Panc1 (cell line): Measurements from ENCODE around the gene NHS. TPM values are rescaled to one million over a fixed set of nuclear protein-coding genes. Genes with fewer than 3 reads are reported as not detected.

ENCODE experiments used
- ATAC-seq: fragments of 200-7000 bp; cut with Tn5 transposase; 2 replicates; pipeline ENCODE4 v1.9.1; 2020; ENCODE audit warnings: mild to moderate bottlenecking, moderate library complexity
- BruUV-seq: library from RNA; stranded (reverse); fragments of 400-500 nt; replicated peaks from 2 replicates; lab custom pipeline; 2021; lab: Mats Ljungman, UMichigan
- CTCF ChIA-PET: fragments of 300-600 bp; sonication (Branson Sonifier 250); formaldehyde crosslinking; loops from one replicate; lab custom pipeline; 2022; ENCODE audit warnings: antibody characterized with exemption; lab: Charles Lee
- POLR2A ChIA-PET: fragments of 300-600 bp; sonication (Branson Sonifier 250); formaldehyde crosslinking; loops from one replicate; lab custom pipeline; 2022; ENCODE audit warnings: antibody characterized with exemption; lab: Charles Lee
- DNase-seq: peaks from one replicate; pipeline ENCODE4 v3.0.0-alpha.2; 2010; ENCODE audit warnings: low read depth, low spot score
- H3K27ac ChIP-seq: 2 replicates; pipeline ENCODE4 v1.5.1; 2011; ENCODE audit warnings: mild to moderate bottlenecking, low read length, inconsistent platforms
- H3K27me3 ChIP-seq: fragments of 200-500 bp; sonication (Bioruptor generic); 2 replicates; pipeline ENCODE4 v1.6.0; 2014; ENCODE audit warnings: low read length, inconsistent platforms; ENCODE audit not compliant: control insufficient read depth, insufficient read depth
- H3K36me3 ChIP-seq: fragments of 200-500 bp; sonication (Bioruptor generic); 2 replicates; pipeline ENCODE4 v1.5.1; 2014; ENCODE audit warnings: inconsistent platforms, mild to moderate bottlenecking, low read length, moderate library complexity; ENCODE audit not compliant: control insufficient read depth, insufficient read depth
- H3K4me1 ChIP-seq: 2 replicates; pipeline ENCODE4 v1.5.1; 2011; ENCODE audit warnings: inconsistent platforms, mild to moderate bottlenecking, low read length, moderate library complexity; ENCODE audit not compliant: control insufficient read depth, insufficient read depth
- H3K4me3 ChIP-seq, 2 experiments: 2 replicates each; pipeline ENCODE4 v1.5.1; 2011 to 2012; ENCODE audit warnings: low read depth in 2 of 2, low read length in 2 of 2, mild to moderate bottlenecking in 2 of 2, inconsistent platforms in 1 of 2, moderate library complexity in 1 of 2
- H3K9me3 ChIP-seq: fragments of 200-500 bp; sonication (Bioruptor generic); 2 replicates; pipeline ENCODE4 v1.5.1; 2014; ENCODE audit warnings: low read depth, mild to moderate bottlenecking, inconsistent platforms, low read length, moderate library complexity; ENCODE audit not compliant: control insufficient read depth, insufficient read depth
- POLR2AphosphoS5 ChIP-seq: IDR thresholded peaks from 2 replicates; pipeline ENCODE4 v1.6.1; 2012; ENCODE audit warnings: mild to moderate bottlenecking, low read depth, low read length, moderate library complexity
- SIN3A ChIP-seq: IDR thresholded peaks from 2 replicates; pipeline ENCODE4 v1.6.1; 2012; ENCODE audit warnings: low read depth, mild to moderate bottlenecking, low read length, moderate library complexity, borderline replicate concordance; ENCODE audit not compliant: insufficient read depth
- TCF7L2 ChIP-seq: IDR thresholded peaks from 2 replicates; pipeline ENCODE4 v1.6.1; 2011; ENCODE audit warnings: mild to moderate bottlenecking, low read depth, low read length, inconsistent platforms
- in situ Hi-C: cut with HindIII; loops from 2 replicates; pipeline ENCODE4 v1.10.0; 2016; ENCODE audit warnings: low sequenced_read_pairs, low pct_unique_long_range_greater_than_20kb
- intact Hi-C: fragments of 100-400 bp; cut with micrococcal nuclease; formaldehyde crosslinking; loops from one replicate; pipeline ENCODE4 v1.10.0; 2022; ENCODE audit not compliant: unreplicated experiment
- total RNA-seq: library from RNA; stranded (reverse); gene quantifications from one replicate; pipeline ENCODE4 v1.2.1, GENCODE V29; 2021; ENCODE audit not compliant: unreplicated experiment
- TF ChIP-seq, protein P1 (sequence below): fragments of 450-650 bp; IDR thresholded peaks from 2 replicates; pipeline ENCODE4 v1.5.1; 2017; ENCODE audit warnings: mild to moderate bottlenecking
- TF ChIP-seq, protein P2 (sequence below), 2 experiments: IDR thresholded peaks; 2 replicates each; pipeline ENCODE4 v1.6.1; 2011 to 2012; ENCODE audit warnings: low read depth in 2 of 2, control low read depth in 1 of 2, low read length in 1 of 2, mild to moderate bottlenecking in 1 of 2, moderate library complexity in 1 of 2; ENCODE audit not compliant: insufficient read depth in 1 of 2

Gene NHS
- total RNA-seq, 1 experiment from 2014 or later: 0.80 TPM

DNA sequence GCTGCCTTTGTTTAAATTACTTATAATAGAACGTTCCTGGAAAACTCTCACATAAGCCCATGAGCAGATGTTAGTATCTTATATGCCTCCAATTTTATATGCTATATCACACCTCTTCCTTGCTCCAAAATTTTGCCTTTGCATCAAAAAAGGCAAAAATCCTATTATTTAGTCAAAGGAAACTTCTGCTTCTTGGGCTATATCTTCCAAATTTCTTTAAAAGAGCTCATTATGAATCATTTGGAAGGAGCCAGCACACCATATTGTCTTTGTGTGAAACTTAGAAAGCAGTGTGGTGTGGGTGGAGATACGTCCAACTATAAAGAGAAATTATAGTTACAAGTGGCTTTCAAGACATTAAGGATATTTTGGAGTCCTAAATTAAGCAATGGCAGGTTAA lies 35.7 kb downstream of the NHS start:
- ATAC-seq (no peak), DNase-seq (no peak)
- H3K27me3 ChIP-seq: no peaks in the 10 kb centered on the region
- ChIA-PET POLR2A (no interaction called here), CTCF (no interaction called here)
- H3K4me1 ChIP-seq: no peaks in the 10 kb centered on the region
- TF ChIP-seq, protein P1, sequence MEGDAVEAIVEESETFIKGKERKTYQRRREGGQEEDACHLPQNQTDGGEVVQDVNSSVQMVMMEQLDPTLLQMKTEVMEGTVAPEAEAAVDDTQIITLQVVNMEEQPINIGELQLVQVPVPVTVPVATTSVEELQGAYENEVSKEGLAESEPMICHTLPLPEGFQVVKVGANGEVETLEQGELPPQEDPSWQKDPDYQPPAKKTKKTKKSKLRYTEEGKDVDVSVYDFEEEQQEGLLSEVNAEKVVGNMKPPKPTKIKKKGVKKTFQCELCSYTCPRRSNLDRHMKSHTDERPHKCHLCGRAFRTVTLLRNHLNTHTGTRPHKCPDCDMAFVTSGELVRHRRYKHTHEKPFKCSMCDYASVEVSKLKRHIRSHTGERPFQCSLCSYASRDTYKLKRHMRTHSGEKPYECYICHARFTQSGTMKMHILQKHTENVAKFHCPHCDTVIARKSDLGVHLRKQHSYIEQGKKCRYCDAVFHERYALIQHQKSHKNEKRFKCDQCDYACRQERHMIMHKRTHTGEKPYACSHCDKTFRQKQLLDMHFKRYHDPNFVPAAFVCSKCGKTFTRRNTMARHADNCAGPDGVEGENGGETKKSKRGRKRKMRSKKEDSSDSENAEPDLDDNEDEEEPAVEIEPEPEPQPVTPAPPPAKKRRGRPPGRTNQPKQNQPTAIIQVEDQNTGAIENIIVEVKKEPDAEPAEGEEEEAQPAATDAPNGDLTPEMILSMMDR: no peak
- TF ChIP-seq, protein P2, sequence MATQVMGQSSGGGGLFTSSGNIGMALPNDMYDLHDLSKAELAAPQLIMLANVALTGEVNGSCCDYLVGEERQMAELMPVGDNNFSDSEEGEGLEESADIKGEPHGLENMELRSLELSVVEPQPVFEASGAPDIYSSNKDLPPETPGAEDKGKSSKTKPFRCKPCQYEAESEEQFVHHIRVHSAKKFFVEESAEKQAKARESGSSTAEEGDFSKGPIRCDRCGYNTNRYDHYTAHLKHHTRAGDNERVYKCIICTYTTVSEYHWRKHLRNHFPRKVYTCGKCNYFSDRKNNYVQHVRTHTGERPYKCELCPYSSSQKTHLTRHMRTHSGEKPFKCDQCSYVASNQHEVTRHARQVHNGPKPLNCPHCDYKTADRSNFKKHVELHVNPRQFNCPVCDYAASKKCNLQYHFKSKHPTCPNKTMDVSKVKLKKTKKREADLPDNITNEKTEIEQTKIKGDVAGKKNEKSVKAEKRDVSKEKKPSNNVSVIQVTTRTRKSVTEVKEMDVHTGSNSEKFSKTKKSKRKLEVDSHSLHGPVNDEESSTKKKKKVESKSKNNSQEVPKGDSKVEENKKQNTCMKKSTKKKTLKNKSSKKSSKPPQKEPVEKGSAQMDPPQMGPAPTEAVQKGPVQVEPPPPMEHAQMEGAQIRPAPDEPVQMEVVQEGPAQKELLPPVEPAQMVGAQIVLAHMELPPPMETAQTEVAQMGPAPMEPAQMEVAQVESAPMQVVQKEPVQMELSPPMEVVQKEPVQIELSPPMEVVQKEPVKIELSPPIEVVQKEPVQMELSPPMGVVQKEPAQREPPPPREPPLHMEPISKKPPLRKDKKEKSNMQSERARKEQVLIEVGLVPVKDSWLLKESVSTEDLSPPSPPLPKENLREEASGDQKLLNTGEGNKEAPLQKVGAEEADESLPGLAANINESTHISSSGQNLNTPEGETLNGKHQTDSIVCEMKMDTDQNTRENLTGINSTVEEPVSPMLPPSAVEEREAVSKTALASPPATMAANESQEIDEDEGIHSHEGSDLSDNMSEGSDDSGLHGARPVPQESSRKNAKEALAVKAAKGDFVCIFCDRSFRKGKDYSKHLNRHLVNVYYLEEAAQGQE (IDR thresholded peaks at IDR 0.05; ENCODE audit: insufficient read depth in 1 of 2, low read depth in 2 of 2, low read length in 1 of 2): no peak
- TF ChIP-seq POLR2AphosphoS5: no peak
- no peak for TF ChIP-seq SIN3A
- no peak for TF ChIP-seq TCF7L2
- no peak overlapping the region for H3K27ac ChIP-seq
- H3K9me3 ChIP-seq: no peaks in the 10 kb centered on the region
- no peak overlapping the region for H3K4me3 ChIP-seq
- intact Hi-C loops: no loop called here
- H3K36me3 ChIP-seq: no peaks in the 10 kb centered on the region
- in situ Hi-C loops: no loop called here
- no TSS peak for BruUV-seq

DNA sequence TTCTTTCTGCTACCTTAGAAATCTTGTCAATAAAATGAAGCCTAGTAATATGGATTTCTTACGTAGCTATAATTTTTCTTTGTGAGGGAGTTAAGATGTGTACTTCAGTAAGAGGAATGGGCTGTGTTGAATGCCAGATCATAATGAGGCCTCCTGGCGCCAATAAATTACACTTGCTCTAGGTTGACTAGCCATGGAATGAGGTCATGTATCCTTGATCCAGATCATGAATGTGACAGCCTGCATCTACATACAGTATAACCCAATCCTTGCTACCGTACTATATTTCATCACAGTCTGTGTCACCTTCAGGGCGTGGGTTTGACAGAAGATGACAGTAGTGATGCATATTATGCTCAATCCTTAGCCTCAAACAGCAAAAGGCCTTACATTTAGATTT lies 36.2 kb downstream of the NHS start:
- Histone ChIP-seq H3K36me3 (no peaks in the 10 kb centered on the region), H3K4me3 (no peak overlapping the region), H3K4me1 (no peaks in the 10 kb centered on the region), H3K27ac (no peak overlapping the region), H3K27me3 (no peaks in the 10 kb centered on the region), H3K9me3 (no peaks in the 10 kb centered on the region)
- in situ Hi-C loops: no loop called here
- intact Hi-C loops: no loop called here
- ATAC-seq: no peak
- ChIA-PET POLR2A (no interaction called here), CTCF (no interaction called here)
- no TSS peak for BruUV-seq
- TF ChIP-seq, protein P1: no peak
- TF ChIP-seq SIN3A: no peak
- no peak for TF ChIP-seq TCF7L2
- TF ChIP-seq, protein P2 (IDR thresholded peaks at IDR 0.05; ENCODE audit: insufficient read depth in 1 of 2, low read depth in 2 of 2, low read length in 1 of 2): no peak
- no peak for TF ChIP-seq POLR2AphosphoS5
- DNase-seq: no peak
